GM18511 (cell line): ENCODE data around the gene CACNA1C.

Experiments
- ATAC-seq: cut with Tn5 transposase; IDR thresholded peaks from one replicate; pipeline ENCODE4 v1.9.1; 2021; ENCODE audit warnings: mild to moderate bottlenecking, moderate library complexity; ENCODE audit not compliant: unreplicated experiment

The CACNA1C gene

GRCh38 chr12:2052826-2053678 lies at the start of gene CACNA1C:
Gene CACNA1C, plus strand, starts transcription at chr12:2052987. Its CDS starts 576 bp downstream, at chr12:2053563.
- no peak for ATAC-seq

DNA sequence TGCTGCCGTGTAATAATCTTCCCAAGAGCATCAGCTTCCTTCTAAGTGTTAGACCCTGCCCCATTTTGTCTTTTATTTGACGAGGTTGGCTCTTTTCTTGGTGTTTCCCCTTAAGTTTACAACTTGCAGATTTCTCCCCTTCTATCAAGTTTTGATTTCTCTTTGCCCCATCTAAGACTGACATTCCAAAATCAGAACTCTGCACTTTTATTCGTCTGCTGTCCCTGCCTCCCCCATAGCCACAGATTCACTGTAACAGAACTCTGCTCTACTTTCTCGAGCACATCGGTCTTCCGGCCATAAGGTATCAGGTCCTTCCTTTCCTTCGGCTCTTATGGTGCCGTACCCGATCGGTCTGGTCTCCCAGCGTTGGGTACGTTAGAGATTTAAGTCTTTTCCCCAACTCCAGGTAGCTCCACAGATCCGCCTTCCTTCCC lies 49.1 kb upstream of the CACNA1C start:
- peak; percentile 38 for ATAC-seq

- peak; percentile 100 for ATAC-seq
Observed at GRCh38 chr12:2004113-2004929, 48.5 kb upstream of the CACNA1C start, which contains the start of gene DCP1B. Gene DCP1B, minus strand, starts transcription at chr12:2004457. Its CDS starts 26 bp downstream, at chr12:2004431.

DNA sequence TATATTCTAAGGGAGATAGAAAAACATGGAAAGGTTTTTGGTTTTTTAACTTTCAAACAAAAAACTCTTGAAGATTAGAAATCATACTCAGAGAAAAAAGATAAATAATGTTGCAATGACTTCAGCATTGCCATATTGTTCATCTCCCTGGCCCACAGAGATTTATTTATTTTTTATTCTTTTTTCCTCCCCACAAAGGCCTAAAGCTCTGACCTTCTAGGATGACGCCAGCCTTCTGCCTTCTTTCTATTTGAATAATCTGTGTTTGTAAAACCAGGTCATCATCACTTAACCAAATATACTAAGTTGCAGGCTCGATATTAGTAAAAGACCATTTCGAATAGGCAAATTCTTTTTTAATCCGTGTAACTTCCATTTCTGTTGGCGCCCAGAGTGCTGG lies 44.1 kb upstream of the CACNA1C start:
- no peak for ATAC-seq

DNA sequence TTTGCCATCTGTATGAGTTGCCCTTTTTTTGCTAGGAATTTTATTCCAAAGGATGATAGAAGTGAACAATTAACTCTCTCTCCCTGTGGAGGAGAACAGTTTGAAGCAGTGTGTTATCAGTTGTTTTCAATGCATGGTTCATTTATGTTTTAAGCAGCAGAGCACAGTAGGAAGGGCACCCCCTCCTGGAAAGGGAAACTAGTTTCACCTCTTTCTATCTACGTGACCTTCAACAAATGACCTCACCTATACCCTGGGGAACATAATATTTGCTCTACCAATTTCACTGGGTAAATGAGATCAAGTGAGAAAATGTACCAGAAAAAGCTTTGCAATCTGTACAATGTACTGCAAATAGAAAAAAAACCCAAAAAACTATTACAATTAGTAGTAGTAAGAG lies 43.2 kb upstream of the CACNA1C start:
- no peak for ATAC-seq

DNA sequence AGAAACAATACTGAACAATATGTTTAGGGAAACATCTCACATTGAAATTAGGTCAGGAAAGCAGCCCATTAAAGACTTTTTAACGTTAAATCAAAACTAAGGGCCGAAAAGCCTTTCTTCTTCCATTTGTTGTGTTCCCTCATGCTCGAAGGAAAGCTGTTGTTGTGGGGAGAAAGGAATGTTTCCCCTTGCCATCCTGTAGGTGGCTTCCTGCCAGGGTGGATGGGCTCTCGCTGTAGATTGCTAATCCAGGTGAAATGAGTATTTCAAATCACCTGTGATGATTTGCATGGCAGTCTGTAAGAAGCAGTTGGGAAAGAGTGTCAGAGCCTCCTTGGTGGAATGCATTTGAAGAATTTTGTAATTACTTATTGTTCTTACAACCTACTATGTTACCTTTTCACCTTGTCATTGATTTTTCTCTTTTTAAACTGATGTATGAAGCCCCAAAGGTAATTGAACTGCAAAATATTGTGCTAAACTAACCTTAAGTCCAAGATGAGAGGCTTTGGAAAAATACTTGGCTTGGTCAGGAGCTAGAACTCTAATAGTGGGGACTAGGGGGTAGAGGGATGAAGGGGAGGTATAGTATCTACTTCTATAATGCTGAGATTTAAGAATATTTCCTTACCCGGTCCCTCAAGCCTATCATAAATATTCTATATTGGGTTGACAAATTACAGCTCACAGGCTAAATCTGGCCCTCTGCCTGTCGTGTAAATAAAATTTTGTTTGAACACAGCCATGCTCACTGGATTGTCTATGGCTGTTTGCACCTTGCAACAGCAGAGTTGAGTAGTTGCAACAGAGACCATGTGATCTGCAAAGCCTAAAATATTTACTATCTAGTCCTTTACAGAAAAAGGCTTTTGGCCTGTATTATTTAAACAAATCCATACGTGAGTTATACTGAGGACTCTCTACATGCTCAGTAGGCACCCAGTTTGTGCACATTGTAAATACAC lies 40.9 kb upstream of the CACNA1C start:
- no peak for ATAC-seq

- ATAC-seq: no peak
Observed at GRCh38 chr12:2013086-2013485, 39.7 kb upstream of the CACNA1C start.

- ATAC-seq: no peak
Observed at GRCh38 chr12:2013527-2014223, 39.1 kb upstream of the CACNA1C start.

- ATAC-seq: no peak
Observed at GRCh38 chr12:2014231-2014630, 38.6 kb upstream of the CACNA1C start.

DNA sequence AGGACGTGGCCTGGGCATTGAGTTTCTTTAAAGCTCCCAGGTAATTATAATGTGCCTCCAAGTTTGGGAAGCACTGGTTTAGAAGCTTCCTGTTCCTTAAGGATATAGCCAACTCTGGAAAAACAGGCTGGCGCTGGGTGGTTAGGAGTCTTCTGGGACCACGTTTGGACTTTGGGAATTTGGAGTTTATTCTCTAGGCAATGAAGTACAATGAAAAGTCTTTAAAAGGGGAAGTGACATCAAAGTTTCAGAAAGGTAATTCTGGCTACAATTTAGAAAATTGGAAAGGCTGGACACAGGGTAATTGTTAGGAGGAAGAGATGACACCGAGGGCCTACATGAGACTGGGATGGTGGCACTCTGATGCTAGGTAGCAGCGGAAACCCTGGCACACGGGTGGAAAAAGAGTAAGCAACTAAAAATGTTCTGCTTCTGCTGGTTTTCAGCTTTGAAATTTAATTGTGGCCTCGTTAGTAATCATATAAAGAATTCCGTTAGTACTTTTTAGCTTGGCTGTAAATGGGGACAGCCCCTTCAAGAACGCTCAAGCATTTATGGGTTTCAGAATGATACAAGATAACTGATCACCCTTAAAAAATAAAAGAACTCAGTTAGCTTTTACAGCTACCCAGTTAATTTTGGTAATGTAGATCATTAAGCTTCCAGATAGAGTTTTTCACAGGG lies 35.8 kb upstream of the CACNA1C start:
- ATAC-seq: no peak

- ATAC-seq: no peak
Observed at GRCh38 chr12:2017546-2018337, 35.0 kb upstream of the CACNA1C start.

DNA sequence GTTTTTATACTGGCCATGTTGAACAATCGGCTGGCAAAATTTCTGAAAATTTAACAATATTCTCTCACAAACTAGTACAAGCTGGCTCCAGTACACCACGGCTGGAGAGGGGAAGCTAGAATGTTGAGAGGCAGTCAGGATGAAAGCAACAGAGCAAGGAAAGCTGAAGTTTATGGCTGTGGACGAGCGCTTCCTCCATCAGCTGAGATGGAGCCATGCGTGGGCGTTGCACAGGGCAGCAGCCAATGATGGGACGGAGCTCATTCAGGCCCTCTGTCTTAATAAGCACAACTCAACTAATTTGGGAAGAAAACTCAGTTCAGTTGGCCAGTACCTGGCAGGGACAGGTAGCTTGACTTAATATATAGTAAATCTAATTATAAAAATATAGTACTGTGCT lies 34.4 kb upstream of the CACNA1C start:
- no peak for ATAC-seq

GRCh38 chr12:2019126-2019525 lies 33.7 kb upstream of the CACNA1C start:
- no peak for ATAC-seq

- no peak for ATAC-seq
Observed at GRCh38 chr12:2020511-2020910, 32.3 kb upstream of the CACNA1C start.

DNA sequence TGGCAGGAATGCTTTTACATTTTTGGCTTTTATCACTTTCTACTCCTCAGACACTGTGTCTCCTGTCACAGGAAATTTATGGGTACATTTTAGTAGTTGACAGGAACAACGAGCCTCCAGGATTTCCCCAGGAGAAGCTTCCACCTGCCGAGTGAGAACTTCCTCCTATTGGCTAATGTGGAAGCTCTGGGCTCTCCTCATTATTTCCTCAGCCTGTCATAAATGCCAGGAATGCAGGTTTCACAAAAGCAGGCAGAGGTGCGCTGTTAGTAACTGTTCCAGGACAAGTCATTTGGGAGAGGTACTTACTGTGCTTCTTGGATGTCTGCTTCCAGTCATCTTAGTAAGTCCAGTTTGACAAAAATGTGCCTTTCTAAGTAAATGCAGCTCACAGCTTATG lies 29.4 kb upstream of the CACNA1C start:
- ATAC-seq: no peak

- no peak for ATAC-seq
Observed at GRCh38 chr12:2027351-2027750, 25.4 kb upstream of the CACNA1C start.

DNA sequence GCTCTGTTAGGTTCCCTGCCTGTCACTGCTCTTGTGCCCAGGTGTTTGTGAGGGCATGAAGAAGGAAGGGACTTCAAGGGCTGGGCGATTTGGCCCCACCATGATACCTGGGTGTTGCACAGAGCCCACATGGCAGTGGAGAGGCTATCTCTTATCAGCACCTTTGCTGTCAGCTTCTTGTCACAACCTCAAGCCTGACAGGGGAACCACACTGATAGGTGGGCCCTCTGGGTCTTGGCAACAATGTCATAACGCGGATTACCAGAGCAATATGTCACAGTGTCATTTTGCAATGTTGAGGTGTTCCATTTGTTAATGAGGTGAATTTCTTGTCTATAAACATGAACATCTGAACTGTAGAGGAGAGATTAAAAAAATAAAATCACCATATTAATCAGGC lies 22.9 kb upstream of the CACNA1C start:
- ATAC-seq: no peak

DNA sequence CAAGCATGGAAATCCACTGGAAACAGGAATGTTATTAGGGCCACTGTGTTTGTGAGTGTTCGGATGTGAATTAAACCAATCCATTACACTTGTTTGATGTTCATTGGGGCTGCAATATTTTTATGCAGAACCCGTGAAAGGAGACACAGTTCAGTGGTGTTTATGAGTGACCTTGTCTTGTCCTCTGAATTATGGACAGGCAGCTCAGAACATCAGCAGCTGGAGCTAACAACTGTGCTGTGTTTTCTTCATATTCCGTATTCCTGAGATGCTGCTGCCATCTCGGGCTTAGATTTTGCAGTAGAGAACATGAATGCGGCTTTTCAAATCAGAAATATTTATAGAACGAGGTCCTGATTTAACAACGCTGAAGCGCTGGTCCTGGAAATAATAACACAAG lies 20.3 kb upstream of the CACNA1C start:
- ATAC-seq: no peak
